ENCODE data around the gene TEF.
"Not testable (repeated sequence)": the region's sequence is repeated elsewhere in the genome, so short reads cannot be mapped to it uniquely, and the experiment has no call there.

The TEF gene

DNA sequence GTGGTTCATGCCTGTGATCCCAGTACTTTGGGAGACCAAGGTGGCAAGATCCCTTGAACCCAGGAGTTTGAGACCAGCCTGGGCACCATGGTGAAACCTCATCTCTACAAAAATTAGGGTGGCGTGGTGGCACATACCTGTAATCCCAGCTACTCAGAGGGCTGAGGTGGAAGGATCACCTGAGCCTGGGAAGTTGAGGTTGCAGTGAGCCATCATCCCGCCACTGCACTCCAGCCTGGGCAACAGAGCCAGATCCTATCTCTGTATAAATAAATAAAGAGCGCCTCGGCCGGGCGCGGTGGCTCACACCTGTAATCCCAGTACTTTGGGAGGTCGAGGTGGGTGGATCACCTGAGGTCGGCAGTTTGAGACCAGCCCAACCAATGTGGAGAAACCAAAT is 37.0 kb downstream of the TEF start:
- DNase-seq (ENCODE audit: low read depth, low spot score) = no peak

DNA sequence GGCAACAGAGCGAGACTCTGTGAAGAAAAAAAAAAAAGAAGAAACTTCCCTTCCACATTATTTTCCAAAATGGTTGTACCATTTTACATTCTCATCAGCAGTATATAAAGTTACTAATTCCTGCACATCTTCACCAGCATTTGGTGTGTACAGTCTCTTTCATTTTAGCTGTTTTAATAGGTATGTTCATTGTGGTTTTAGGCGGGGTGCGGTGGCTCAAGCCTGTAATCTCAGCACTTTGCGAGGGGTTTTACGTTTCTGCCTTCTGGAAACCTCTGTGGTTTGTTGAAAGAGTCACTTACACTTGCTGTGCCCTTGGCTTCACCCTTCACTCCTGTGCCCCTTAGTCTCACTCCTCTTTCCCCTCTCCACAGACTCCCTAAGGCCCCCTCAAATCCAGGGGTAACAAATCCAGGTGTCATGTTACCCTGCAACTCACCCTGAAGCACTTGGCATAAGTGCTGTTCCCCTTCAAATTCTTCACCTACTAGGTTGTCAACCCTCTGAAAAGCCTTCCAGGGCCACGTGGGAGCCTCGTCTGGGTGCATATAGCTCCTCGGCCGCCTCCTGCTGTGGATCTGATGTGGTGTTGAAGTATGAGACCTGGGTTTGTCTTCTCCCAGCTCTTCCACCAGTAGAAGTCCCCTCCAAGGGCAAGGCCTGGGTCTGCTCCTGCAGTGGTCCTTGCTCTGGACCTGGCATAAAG is 44.1 kb downstream of the TEF start:
- DNase-seq (ENCODE audit: low read depth, low spot score) = peak; percentile 19

DNA sequence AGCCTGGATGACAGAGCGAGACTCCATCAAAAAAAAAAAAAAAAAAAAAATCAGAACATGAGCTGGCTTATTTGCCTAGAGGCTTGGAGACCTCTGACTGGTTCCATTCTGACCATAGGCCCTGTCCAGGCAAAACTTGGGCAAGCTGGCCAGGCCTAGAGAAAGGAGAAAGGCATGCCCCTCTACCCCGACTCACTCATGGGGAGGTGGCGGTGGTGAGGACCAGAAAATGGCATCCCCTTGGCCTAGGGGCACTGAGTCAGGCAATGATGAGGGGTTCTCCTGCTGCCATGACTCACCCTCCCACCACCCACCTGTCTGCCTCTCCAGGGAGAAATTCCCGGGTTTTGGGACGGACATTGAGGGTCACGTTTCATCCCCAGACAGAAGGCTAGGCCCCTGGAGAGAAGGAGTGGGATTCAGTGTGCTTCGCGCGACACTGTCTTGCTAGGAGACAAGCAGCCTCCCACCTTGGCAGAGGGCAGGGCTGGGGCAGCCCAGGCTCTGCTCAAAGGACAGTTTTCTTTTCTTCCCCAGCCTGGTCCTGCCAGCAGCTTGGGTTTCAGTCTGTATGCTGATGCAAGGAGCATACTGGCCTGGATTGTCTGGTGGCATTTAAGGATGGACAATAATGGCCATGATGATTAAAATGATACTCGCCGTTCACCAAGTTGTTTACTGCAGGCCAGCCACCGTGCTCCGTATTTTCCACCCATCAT is 47.6 kb downstream of the TEF start:
- DNase-seq (ENCODE audit: low read depth, low spot score) = no peak

DNA sequence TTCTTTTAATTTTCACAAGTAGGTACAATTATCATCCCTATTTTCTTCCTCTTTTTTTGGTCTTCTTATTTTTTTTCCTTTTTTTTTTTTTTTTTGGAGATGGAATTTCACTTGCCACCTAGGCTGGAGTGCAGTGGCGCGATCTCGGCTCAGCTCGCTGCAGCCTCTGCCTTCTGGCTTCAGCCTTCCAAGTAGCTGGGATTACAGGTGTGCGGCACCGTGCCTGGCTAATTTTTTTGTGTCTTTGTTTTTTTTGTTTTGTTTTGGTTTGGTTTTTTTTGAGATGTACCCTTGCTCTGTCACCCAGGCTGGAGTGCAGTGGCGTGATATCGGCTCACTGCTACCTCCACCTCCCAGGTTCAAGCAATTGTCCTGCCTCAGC is 48.2 kb downstream of the TEF start:
- no peak for DNase-seq (ENCODE audit: low read depth, low spot score)

DNA sequence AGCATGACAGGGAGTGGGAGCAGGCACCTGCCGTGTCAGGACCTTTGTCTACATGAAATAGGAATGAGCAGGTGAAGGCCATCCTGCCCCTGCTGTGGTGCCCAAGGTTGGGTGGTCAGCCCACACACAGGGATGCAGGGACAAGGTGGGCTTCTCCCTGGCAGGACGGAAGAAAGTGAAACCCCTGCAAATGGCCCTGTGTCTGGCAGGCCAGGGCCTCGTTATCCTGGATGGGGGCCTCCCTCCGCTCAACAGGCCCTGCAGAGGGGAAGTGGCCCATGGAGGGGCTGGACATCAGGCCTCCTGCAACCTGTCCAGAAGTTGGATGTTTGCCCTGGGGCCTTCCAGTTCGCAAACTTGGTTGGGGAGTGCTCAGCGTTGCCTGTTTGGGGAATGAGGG is 49.9 kb downstream of the TEF start:
- no peak for DNase-seq (ENCODE audit: low read depth, low spot score)

DNA sequence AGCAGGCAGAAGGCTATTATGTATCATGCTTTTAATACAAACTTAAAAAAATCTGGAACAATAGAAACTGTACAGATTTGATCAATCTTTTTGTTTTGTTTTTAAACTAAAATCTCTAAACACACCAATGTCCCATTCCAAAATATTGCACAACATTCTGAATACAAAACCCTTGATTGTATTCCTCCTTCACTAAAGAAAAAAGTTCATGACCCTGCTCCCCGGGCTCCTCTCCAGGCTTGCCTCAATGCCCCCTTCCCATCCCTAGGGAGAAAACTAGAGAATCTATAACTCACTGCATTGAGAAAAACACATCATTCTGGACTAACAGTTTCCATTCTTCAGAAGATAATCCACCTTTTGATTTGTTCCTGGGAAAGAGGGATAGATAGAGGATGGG is 51.7 kb downstream of the TEF start:
- DNase-seq (ENCODE audit: low read depth, low spot score) = not testable (repeated sequence)

DNA sequence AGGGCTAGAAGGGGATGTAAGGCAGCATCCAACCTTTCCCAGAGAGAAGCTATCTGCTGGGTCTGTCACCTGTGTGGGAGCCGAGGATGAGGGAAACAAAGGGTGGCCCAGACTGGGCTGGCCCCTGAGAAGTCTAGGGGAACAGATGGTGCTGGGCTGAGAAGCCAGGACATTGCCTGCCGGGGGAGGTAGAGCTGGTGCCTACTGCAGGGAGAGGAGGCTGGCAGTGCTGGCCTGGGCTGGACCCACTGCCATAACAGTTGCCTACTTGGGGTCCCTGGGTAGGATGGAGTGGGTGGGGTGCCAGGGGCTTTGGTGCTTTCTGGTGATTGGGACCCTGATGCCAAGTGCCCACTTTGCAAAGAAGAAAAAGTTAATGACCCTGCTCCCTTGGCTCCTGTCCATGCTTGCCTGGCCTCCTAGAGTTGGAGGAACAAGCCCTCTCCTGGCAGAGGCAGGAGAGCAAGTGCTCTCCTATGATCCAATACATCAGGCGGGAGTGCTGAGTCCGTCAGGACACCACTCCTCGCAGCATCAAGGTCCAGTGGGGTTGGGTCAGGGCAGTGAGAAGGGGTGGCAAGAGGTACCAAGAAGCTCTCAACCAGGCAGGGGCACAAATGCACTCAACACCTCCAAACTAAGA is 52.7 kb downstream of the TEF start:
- not testable (repeated sequence) for DNase-seq (ENCODE audit: low read depth, low spot score)

DNA sequence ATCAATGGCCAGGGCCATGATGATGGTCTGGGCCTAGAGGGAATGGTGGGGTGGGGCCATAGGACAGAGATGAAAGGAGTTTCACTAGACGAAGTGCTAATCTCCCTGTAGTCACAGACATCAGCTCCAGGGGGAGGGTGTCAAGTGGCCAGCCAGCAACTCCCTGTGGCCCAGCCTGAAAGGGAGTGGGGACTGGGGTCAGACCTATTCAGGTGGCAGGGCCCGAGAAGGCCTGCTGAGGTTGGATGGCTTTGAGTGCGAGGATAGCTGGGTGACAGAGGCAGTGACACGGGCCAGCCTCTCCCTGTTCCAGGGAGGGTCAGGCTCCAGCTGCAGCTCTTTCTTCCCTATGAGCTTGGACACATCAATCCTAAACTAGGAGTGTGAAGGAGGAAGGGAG is 53.8 kb downstream of the TEF start:
- no peak for DNase-seq (ENCODE audit: low read depth, low spot score)

DNA sequence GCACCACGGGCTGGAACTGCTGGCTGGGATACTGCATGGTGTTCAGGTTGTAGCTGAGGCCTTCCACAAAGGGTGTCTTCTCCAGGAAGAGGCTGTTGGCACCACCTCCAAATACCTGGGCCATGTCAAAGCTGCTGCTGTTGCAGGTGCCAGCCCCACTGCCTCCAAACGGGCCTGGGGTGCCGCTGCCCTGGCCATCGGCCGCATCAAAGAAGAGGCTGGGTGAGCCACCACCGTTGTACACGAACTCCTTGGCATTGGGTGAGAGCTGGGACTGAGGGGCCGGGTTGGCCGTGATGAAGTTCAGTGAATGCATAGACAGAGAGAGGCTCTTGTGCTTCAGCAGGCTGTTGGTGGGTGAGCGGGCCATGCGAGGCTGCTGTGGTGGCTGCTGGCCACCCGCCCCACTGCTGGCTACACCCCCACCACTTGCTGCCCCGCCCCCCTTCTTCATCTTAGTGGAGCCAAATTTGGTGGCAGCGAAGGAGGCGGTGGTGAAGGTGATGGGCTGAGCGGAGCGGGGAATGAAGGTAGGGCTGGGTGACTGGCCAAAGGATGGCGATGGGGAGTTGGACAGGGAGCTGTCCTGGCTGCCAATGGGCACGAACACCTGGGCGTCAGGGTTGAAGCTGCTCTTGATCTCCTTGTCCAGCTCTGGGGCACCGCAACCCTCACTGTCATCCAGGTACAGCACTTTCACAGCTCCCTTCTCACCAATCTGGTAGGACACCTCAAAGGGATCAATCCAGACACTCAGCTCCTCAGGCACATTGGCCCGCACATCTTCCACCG is 54.8 kb downstream of the TEF start:
- no peak for DNase-seq (ENCODE audit: low read depth, low spot score)

DNA sequence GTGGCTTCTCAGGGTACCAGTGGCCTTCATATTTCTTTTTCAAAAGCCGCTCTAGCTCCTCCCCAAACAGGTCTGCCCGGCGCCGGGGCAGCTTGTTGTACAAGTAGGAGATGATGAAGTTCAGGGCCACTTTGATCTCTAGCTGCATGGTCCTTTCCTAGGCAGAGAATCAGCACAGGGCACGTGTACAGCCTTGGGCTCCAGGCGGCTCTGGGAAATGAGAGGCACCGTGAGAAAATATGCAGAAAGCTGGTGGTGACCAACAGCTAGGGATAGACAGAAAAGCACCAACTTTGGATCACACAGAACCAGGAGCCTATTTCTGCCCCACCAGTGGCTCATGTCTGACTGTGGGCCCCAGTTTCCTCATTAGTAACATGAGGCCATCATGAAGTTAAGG is 55.5 kb downstream of the TEF start:
- no peak for DNase-seq (ENCODE audit: low read depth, low spot score)

DNA sequence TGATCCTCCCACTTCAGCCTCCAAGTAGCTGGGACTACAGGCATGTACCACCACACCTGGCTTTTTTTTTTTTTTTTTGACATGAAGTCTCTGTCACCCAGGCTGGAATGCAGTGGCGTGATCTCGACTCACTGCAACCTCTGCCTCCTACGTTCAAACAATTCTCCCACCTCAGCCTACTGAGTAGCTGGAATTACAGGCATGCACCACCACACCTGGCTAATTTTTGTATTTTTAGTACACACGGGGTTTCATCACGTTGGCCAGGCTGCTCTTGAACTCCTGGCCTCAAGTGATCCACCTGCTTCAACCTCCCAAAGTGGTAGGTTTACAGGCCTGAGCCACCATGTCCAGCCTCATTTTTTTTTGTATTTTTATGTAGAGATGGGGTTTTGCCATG is 58.8 kb downstream of the TEF start:
- not testable (repeated sequence) for DNase-seq (ENCODE audit: low read depth, low spot score)

DNA sequence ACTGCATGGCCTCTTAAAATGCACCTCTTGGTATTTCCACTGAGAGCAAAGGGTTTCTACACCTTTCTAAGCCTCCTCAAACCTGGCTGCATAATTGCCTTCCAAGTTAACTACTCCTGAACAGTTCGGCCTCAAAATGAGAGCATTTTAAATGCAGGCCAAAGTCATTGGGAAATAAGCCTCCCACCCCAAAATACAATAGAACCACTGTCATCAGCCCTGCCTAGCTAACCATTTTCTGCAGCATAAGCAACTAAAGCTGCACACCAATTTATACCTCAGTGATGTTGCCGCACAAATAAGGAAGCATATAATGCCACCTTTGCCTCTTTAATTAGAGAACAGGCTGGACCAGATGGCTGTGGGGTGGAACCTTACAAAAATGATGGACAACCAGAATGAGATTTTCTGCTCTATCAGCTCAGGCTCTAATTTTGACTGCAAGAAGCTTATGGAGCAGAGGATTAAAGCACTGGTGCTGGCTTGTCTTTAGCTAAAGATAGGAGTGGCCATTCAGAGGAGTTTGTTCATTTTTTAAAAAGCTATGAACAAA is 60.6 kb downstream of the TEF start:
- no peak for DNase-seq (ENCODE audit: low read depth, low spot score)

DNA sequence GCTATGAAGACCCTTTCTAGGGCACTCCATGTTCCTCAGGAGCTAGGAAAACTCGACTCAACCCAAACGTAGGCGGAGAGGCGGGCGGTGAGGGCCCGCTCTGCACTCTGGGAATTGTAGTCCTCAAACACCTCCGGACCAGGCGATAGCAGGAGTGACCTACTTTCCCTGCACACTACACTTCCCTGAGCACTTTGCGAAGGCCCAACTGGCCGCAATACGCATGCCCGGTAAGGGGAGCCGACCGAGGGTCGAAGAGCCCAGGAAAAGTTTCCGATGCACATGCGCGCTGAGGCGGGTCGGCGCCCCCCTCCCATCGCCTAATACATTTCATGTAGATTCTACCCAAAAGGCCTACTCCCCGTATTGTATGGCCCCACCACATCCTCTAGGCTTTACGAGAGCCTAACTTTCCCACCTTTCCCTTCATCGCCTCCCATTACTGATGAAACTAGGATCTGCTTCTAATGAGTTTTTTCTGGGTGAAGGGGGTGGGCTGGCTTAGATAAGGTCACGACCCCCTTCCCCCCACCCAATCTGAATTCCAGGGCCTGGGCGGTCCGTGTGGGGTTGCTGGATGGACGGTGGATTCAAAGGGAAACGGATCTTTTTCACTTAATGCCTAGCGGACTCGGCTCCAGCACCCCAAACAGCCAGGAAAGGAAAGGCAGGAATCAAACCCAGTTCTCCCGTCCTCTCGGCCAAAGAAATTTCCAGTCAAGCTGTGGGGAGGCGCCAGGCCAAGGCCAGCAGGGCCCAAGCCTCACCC is 62.8 kb downstream of the TEF start:
- peak; percentile 99 for DNase-seq (ENCODE audit: low read depth, low spot score)

DNA sequence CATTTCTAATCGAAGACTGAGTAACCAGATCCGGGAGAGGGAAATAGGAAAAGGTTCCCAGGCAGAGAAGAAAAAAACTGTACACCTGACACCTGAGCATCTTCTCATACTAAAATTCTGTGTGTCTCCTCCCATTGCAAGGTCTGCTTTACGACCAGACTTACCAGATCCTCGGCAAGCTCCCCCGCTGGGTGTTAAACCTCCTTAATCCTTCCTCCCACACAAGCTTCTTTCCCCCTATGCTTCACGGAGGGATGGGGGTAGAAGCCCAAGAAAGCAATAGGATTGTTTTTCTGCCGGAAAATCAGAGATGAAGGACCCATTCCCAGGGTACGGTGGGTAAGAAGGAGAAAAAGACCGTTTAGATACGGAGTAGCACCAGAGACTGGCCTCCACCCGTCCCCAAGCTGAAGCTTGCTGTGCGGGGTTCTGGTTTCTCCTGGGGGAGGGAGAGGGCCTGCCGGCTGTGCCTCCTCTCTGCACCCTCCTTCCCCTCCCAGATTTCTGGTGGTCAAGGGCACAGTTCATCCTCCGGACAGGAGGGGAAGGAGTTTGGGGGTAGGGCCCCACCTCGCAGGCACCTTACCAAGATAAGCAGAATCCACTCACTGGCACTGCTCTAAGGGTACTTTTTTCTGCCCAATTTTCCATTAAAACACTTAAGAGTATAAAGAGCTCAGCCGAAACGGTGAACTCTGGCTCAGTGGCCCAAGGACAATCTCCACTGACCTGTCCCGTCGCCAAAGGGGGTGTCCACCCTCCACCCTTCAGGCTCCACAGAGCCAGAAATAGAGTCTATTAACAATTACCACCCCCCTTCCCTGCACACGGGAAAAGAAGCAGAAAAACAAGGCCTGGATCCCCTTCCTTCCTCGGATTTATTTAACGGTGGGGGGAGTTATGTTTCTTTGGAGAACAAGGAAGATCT is 63.7 kb downstream of the TEF start:
- DNase-seq (ENCODE audit: low read depth, low spot score) = peak; percentile 33

DNA sequence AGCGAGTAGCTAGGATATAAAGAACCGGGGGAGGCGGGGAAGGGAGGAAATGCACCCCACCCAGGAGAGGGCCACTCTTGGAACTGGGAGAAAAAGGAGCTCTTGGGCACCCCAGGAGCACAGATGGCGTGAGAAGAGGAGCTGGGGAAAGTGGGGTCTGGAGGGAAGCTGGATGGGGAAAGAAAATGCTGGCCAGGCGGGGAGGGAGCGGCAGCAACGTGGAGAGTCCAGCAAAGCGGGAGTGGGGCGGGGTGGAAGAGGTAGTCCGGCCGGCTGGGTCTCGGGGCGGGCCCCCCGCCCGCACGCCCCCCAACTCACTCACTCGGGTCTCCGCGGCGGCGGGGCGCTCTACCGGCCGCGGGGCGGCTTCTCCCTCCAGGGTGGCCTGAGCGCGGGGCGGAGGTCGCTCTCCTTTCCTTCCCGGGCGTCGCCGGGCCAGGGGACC is 64.3 kb downstream of the TEF start:
- peak; percentile 44 for DNase-seq (ENCODE audit: low read depth, low spot score)

DNA sequence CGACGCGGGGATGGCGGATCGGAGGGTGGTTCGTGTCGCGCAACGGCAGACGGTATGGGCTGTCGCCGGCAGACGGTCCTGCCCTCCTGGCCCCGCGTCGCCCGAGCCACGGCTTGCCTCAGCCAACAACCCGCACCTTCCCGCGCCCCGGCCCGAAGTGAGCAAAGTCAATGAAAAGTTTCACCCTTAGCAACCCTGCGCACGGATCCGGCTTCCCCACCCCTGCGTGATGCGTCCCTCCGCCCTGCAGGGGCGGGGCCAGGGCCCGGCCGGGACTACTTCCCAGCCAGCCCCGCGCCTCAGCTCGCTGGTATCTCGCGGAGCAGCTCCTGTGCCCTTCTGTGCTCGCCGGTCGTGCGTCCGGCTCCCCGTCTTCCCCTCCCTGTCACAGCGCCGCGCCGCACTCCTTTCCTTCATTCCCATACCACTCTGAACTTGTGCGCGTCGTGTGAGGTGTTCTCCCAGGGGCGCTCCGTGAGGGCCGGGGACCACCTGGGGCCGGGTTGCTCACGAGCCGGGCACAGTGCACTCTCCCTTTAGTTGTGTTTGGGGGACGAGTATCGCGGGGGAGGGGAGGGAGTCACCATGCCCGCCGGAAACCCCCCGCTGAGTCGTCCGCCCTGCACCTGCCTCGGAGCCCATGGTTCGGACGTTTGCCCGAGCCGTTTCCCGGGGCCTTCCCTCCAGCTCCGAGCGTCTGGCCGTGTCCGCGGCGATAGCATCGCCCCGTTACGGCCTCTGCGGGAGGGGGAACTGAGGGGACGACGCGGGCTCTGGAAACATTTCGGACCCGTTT is 65.1 kb downstream of the TEF start, which contains the start of gene TOB2:
TOB2 (minus strand) TSS at position 163 of the 796 bp plus-strand sequence. CDS start 9,456 bp downstream, outside the sequence.
- DNase-seq (ENCODE audit: low read depth, low spot score) = peak; percentile 97

DNA sequence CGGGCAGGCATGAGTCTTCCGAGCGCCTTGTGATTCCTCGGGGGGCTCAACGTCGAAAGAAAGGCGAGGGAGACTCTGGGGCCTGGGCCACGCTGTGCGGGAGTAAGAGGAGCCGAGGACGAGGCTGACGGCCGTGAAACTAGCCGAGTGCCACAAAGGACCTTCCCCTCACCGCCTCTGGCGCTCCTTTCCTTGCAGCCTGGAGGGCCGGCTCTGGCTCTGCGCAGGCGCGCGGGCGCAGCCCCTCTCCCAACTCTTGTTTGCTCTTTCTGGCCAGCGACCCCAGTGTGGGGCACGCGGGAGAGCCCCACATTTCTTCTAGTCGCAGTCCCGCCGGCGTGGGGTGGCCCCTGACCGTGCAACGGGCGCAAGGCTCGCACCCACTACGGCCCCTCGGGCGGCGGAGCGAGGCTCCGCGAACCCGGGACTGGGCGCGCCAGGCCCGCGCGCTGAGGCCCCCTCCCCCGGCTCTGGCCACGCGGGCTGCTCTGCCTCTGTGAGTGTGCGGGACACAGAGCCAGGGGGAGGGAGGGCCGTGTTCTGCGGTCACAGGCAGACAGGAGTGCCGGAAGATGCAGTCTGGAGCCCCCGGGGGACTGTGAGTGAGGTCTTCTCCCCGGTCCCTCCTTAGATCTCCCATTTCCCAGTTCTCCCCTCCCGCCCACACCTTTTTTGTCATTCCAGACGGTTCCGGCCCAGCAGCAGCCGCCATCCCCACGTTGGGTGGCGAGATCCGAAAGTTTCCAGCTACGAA is 65.9 kb downstream of the TEF start:
- peak; percentile 84 for DNase-seq (ENCODE audit: low read depth, low spot score)

DNA sequence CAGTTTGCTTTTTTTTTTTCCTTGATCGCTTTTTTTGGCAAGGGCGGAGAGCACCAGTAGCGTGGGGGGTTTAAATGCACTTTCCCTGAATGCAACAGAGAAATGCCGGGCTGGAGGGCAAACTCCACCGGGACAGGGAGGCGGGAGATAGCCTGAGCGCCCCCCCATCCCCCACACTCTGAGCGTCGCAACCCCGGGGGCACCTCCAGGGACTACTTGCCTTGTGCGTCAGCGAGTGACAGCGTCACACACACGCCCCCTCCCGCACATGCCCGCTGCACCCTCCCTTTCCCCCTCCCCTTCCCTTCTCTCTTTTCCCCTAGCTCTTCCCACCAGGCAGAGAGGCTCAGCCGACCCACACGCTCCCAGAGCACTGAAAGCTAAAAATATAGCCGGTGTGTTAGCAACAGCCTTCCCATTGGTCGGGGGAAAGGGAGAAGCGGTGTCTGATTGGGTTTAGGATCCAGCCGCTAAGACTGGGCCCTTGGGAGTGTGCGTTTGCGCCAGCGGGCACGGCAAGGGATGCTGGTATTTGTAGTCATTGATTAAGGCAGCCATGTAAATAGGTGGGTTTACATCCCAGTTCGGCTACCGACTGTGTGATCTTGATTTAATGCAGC is 66.6 kb downstream of the TEF start:
- DNase-seq (ENCODE audit: low read depth, low spot score) = peak; percentile 99

All from astrocyte of the hippocampus (primary cell).